IPS-15b (cell line): ENCODE measurements around the gene TFDP2.
A peak's percentile ranks its signal among the peaks of the same experiment; 100 is the strongest.

Experiments used
- H3K27me3 ChIP-seq: one replicate; pipeline ENCODE4 v1.6.1; 2013; ENCODE audit warnings: low read length; ENCODE audit not compliant: control insufficient read depth, insufficient read depth
- H3K36me3 ChIP-seq: one replicate; pipeline ENCODE4 v1.6.1; 2013; ENCODE audit warnings: low read length; ENCODE audit not compliant: control insufficient read depth, insufficient read depth
- H3K4me1 ChIP-seq: one replicate; pipeline ENCODE4 v1.6.1; 2013; ENCODE audit warnings: mild to moderate bottlenecking, low read length; ENCODE audit not compliant: control insufficient read depth, insufficient read depth
- H3K4me3 ChIP-seq: one replicate; pipeline ENCODE4 v1.5.1; 2013; ENCODE audit warnings: low read depth, low read length
- H3K9ac ChIP-seq: one replicate; pipeline ENCODE4 v1.6.1; 2013; ENCODE audit warnings: low read depth, mild to moderate bottlenecking, low read length
- H3K9me3 ChIP-seq: one replicate; pipeline ENCODE4 v1.6.1; 2013; ENCODE audit warnings: mild to moderate bottlenecking, low read length; ENCODE audit not compliant: control insufficient read depth, insufficient read depth

The TFDP2 gene

GRCh38 chr3:142029052-142029642 is 120.2 kb downstream of the TFDP2 start:
- Histone ChIP-seq H3K36me3 (no peaks in the 10 kb centered on the region), H3K9ac (no peak overlapping the region), H3K27me3 (no peaks in the 10 kb centered on the region), H3K4me1 (peaks cover 3% of the 10 kb centered on the region), H3K4me3 (no peak overlapping the region), H3K9me3 (no peaks in the 10 kb centered on the region)

- Histone ChIP-seq H3K9ac (peak overlapping the region; percentile 29), H3K4me1 (peaks cover 3% of the 10 kb centered on the region), H3K4me3 (peak overlapping the region; percentile 59), H3K27me3 (no peaks in the 10 kb centered on the region), H3K9me3 (no peaks in the 10 kb centered on the region), H3K36me3 (no peaks in the 10 kb centered on the region)
These were observed 121.0 kb downstream of the TFDP2 start for GRCh38 chr3:142028243-142028777.

GRCh38 chr3:142027735-142028134 is 121.6 kb downstream of the TFDP2 start:
- Histone ChIP-seq H3K9me3 (no peaks in the 10 kb centered on the region), H3K27me3 (no peaks in the 10 kb centered on the region), H3K9ac (peak overlapping the region; percentile 29), H3K36me3 (no peaks in the 10 kb centered on the region), H3K4me3 (peak overlapping the region; percentile 59), H3K4me1 (peaks cover 3% of the 10 kb centered on the region)

DNA sequence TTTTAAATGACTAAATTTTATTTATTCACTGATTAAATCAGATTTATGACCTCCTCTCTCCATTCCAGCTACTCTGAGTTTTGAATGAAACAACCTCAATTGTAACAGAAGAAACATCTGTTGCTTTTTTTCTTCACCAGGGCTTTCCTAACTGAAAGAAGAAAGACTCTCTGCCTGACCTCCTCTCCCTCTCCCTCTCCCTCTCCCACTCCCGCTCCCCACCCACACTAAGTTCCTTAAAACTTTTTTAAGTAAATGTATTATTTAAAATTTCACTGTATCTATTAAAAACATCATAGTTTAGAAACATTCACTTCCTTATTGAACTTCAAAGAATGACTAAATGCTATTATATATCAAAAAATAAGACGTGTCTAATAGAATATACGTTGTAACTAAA is 122.0 kb downstream of the TFDP2 start:
- Histone ChIP-seq H3K9ac (no peak overlapping the region), H3K9me3 (no peaks in the 10 kb centered on the region), H3K27me3 (no peaks in the 10 kb centered on the region), H3K36me3 (no peaks in the 10 kb centered on the region), H3K4me3 (peak overlapping the region; percentile 59), H3K4me1 (peaks cover 3% of the 10 kb centered on the region)

DNA sequence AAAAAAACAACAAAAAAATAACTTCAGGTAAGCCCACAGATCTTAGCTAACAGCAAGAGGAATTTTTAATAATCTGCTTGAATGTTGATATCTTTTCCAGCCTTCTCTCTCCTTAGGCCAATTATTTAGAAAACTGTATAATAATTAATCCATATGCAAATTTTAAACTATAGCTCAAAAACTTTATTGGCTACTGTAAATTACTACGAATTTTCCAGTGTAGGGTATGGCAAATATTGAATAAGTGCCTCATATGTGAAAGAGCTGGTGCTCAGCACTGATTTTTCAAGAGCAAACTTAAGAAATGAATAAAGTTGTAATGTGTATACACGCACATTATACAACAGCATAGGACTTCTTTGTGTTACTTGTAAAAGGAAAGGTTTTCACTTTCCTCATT is 123.0 kb downstream of the TFDP2 start:
- Histone ChIP-seq H3K4me1 (peaks cover 3% of the 10 kb centered on the region), H3K27me3 (no peaks in the 10 kb centered on the region), H3K4me3 (peak overlapping the region; percentile 59), H3K36me3 (no peaks in the 10 kb centered on the region), H3K9ac (no peak overlapping the region), H3K9me3 (no peaks in the 10 kb centered on the region)

DNA sequence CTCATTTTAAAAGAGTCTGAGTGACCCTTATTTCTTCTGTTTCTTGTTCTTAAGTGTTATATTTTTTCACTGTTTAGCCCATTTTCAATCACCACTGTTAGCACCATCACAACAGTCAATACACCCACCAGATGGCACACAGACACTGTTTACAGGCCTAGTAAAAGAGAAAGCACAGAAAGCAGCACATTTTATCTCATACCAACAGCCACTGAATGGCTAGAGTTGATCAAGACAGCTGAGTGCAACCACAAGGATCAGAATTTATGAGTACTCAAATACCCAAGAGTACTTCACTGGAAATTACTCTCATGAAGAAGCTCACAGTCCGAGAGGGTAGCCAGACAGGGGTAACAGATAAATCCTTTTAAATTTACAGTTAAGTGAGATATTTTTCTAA is 127.0 kb downstream of the TFDP2 start:
- Histone ChIP-seq H3K9me3 (no peaks in the 10 kb centered on the region), H3K4me3 (no peak overlapping the region), H3K27me3 (no peaks in the 10 kb centered on the region), H3K9ac (no peak overlapping the region), H3K36me3 (no peaks in the 10 kb centered on the region), H3K4me1 (peaks cover 3% of the 10 kb centered on the region)

DNA sequence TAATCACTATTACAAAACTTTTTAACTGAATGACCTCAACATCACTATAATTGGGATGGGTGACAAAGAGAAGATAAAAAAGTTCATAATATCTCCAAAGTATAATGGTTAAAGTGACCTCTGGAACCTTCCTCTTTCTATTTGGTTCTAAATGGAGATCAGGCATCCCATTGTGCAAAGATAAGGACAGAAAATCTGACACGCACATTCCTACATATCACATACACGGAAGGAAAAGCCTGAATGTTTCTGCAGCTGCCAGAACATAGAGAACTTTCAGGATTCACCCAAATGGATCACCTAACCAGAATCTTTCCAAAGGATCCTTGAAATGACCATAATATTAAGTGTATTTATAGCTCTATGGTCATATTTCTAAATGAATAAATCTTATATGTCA is 128.2 kb downstream of the TFDP2 start:
- H3K9me3 ChIP-seq: no peaks in the 10 kb centered on the region
- no peaks in the 10 kb centered on the region for H3K4me1 ChIP-seq
- no peaks in the 10 kb centered on the region for H3K27me3 ChIP-seq
- no peak overlapping the region for H3K9ac ChIP-seq
- H3K36me3 ChIP-seq: no peaks in the 10 kb centered on the region
- no peak overlapping the region for H3K4me3 ChIP-seq

GRCh38 chr3:142019794-142020320 is 129.5 kb downstream of the TFDP2 start:
- Histone ChIP-seq H3K4me1 (no peaks in the 10 kb centered on the region), H3K36me3 (no peaks in the 10 kb centered on the region), H3K4me3 (no peak overlapping the region), H3K9ac (no peak overlapping the region), H3K27me3 (no peaks in the 10 kb centered on the region), H3K9me3 (no peaks in the 10 kb centered on the region)

GRCh38 chr3:142013993-142014392 is 135.4 kb downstream of the TFDP2 start:
- Histone ChIP-seq H3K36me3 (no peaks in the 10 kb centered on the region), H3K4me1 (no peaks in the 10 kb centered on the region), H3K4me3 (no peak overlapping the region), H3K9me3 (no peaks in the 10 kb centered on the region), H3K27me3 (no peaks in the 10 kb centered on the region), H3K9ac (no peak overlapping the region)

GRCh38 chr3:142013326-142013980 is 135.9 kb downstream of the TFDP2 start:
- no peaks in the 10 kb centered on the region for H3K27me3 ChIP-seq
- no peak overlapping the region for H3K9ac ChIP-seq
- H3K4me3 ChIP-seq: no peak overlapping the region
- H3K4me1 ChIP-seq: no peaks in the 10 kb centered on the region
- H3K36me3 ChIP-seq: no peaks in the 10 kb centered on the region
- H3K9me3 ChIP-seq: no peaks in the 10 kb centered on the region

DNA sequence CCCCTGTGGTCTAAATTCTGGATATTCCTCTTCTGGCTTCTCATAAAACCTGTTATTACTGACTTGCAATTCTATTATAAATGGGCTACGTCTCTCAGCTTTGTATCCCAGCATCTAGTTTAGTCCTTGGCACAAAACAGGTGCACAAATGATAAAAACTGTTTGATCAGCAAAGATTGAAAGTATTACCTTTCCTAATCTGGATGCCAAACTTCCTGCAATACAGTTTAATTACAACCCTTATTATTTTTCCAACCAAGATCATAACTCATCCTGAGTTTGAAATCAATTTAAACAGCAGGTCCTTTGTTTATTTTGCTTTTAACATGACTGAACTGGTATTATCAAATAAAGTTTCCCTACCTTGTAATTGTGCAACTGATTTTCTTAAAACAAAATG is 140.3 kb downstream of the TFDP2 start:
- no peak overlapping the region for H3K9ac ChIP-seq
- no peaks in the 10 kb centered on the region for H3K27me3 ChIP-seq
- H3K36me3 ChIP-seq: no peaks in the 10 kb centered on the region
- no peaks in the 10 kb centered on the region for H3K9me3 ChIP-seq
- H3K4me1 ChIP-seq: no peaks in the 10 kb centered on the region
- no peak overlapping the region for H3K4me3 ChIP-seq
